ENCODE data around the gene SLC39A7.

Gene SLC39A7

GRCh38 chr6:33200219-33201146 is at the start of gene SLC39A7, which contains the start of gene RXRB:
SLC39A7 (plus strand) TSS chr6:33200867; CDS start chr6:33201246, 379 bp downstream.
RXRB (minus strand) TSS chr6:33200665; CDS start chr6:33200476, 189 bp downstream.
- DNase-seq, result peak; percentile 98

GRCh38 chr6:33151050-33151449 is 49.6 kb upstream of the SLC39A7 start:
- DNase-seq, result no peak

GRCh38 chr6:33154349-33154748 is 46.3 kb upstream of the SLC39A7 start:
- no peak for DNase-seq

- DNase-seq, result no peak
These were observed 44.1 kb upstream of the SLC39A7 start for GRCh38 chr6:33156561-33156960.

GRCh38 chr6:33156964-33157363 is 43.7 kb upstream of the SLC39A7 start:
- no peak for DNase-seq

GRCh38 chr6:33160096-33160495 is 40.6 kb upstream of the SLC39A7 start:
- DNase-seq, result no peak

GRCh38 chr6:33160728-33161344 is 39.8 kb upstream of the SLC39A7 start:
- DNase-seq, result peak; percentile 75

GRCh38 chr6:33161354-33162331 is 39.0 kb upstream of the SLC39A7 start:
- DNase-seq, result peak; percentile 66

- DNase-seq, result no peak
These were observed 37.1 kb upstream of the SLC39A7 start for GRCh38 chr6:33163540-33163939.

- no peak for DNase-seq
These were observed 36.5 kb upstream of the SLC39A7 start for GRCh38 chr6:33164176-33164575.

- DNase-seq, result no peak
These were observed 35.8 kb upstream of the SLC39A7 start for GRCh38 chr6:33164665-33165373.

- no peak for DNase-seq
These were observed 34.9 kb upstream of the SLC39A7 start for GRCh38 chr6:33165581-33166258.

GRCh38 chr6:33166363-33166762 is 34.3 kb upstream of the SLC39A7 start:
- DNase-seq, result no peak

- no peak for DNase-seq
These were observed 33.9 kb upstream of the SLC39A7 start for GRCh38 chr6:33166811-33167210.

- DNase-seq, result no peak
These were observed 33.0 kb upstream of the SLC39A7 start for GRCh38 chr6:33167374-33168283.

- no peak for DNase-seq
These were observed 32.4 kb upstream of the SLC39A7 start for GRCh38 chr6:33168284-33168601.

GRCh38 chr6:33168639-33169038 is 32.0 kb upstream of the SLC39A7 start:
- no peak for DNase-seq

- DNase-seq, result no peak
These were observed 31.1 kb upstream of the SLC39A7 start for GRCh38 chr6:33169291-33170175.

Data from T1000 (cell line).